Type B pancreatic cell (in vitro differentiated cells): ENCODE data around the gene PRKCE. TPM values are rescaled to one million over a fixed set of nuclear protein-coding genes. Genes with fewer than 3 reads are reported as not detected.

ENCODE experiments used
- DNase-seq: peaks from one replicate; pipeline ENCODE4 v3.0.0; 2021; ENCODE audit warnings: mixed read lengths; ENCODE audit not compliant: unreplicated experiment; ENCODE audit errors: extremely low spot score
- H3K27ac Mint-ChIP-seq: 2 replicates; pipeline ENCODE4 v1.8.0; 2021; ENCODE audit warnings: mild to moderate bottlenecking, mixed read lengths
- H3K27me3 Mint-ChIP-seq: 2 replicates; pipeline ENCODE4 v1.8.0; 2021; ENCODE audit warnings: mixed read lengths
- H3K36me3 Mint-ChIP-seq: 2 replicates; pipeline ENCODE4 v1.8.0; 2021; ENCODE audit warnings: mixed read lengths
- H3K4me1 Mint-ChIP-seq: one replicate; pipeline ENCODE4 v1.8.0; 2021; ENCODE audit warnings: mixed read lengths; ENCODE audit not compliant: unreplicated experiment
- H3K4me3 Mint-ChIP-seq: 2 replicates; pipeline ENCODE4 v1.8.0; 2021; ENCODE audit warnings: mild to moderate bottlenecking, mixed read lengths
- H3K9me3 Mint-ChIP-seq: 2 replicates; pipeline ENCODE4 v1.8.0; 2021; ENCODE audit warnings: mixed read lengths
- CTCF ChIP-seq: fragments of 200-600 bp; sonication (generic); conservative IDR thresholded peaks from 2 replicates; pipeline ENCODE4 v1.5.0; 2021; ENCODE audit warnings: antibody characterized with exemption, mild to moderate bottlenecking
- total RNA-seq: library from RNA; stranded (reverse); gene quantifications from 2 replicates; pipeline ENCODE4 v1.2.1, GENCODE V29; 2021; ENCODE audit warnings: low replicate concordance

PRKCE gene
- total RNA-seq, 1 donor from 2014 or later: 21.2 TPM

- no peak overlapping the region for H3K4me3 Mint-ChIP-seq
- H3K36me3 Mint-ChIP-seq: peaks cover 11% of the 10 kb centered on the region
- H3K27ac Mint-ChIP-seq: no peak overlapping the region
- no peak for TF ChIP-seq CTCF
- H3K4me1 Mint-ChIP-seq: peaks cover 16% of the 10 kb centered on the region
- H3K27me3 Mint-ChIP-seq: peaks cover 8% of the 10 kb centered on the region
- no peaks in the 10 kb centered on the region for H3K9me3 Mint-ChIP-seq
- no peak for DNase-seq
Observed at GRCh38 chr2:45720210-45720609, 68.7 kb downstream of the PRKCE start.

- H3K4me1 Mint-ChIP-seq: peaks cover 17% of the 10 kb centered on the region
- peaks cover 6% of the 10 kb centered on the region for H3K36me3 Mint-ChIP-seq
- no peaks in the 10 kb centered on the region for H3K9me3 Mint-ChIP-seq
- peaks cover 8% of the 10 kb centered on the region for H3K27me3 Mint-ChIP-seq
- no peak overlapping the region for H3K4me3 Mint-ChIP-seq
- DNase-seq: no peak
- H3K27ac Mint-ChIP-seq: peak overlapping the region; percentile 3
- TF ChIP-seq CTCF: no peak
Observed at GRCh38 chr2:45721150-45721549, 69.7 kb downstream of the PRKCE start.

- H3K27me3 Mint-ChIP-seq: peaks cover 8% of the 10 kb centered on the region
- no peaks in the 10 kb centered on the region for H3K9me3 Mint-ChIP-seq
- no peak overlapping the region for H3K27ac Mint-ChIP-seq
- DNase-seq: no peak
- H3K36me3 Mint-ChIP-seq: peaks cover 7% of the 10 kb centered on the region
- no peak overlapping the region for H3K4me3 Mint-ChIP-seq
- H3K4me1 Mint-ChIP-seq: peaks cover 18% of the 10 kb centered on the region
- no peak for TF ChIP-seq CTCF
Observed at GRCh38 chr2:45722477-45722876, 71.0 kb downstream of the PRKCE start.

- peaks cover 5% of the 10 kb centered on the region for H3K36me3 Mint-ChIP-seq
- no peak for TF ChIP-seq CTCF
- H3K4me1 Mint-ChIP-seq: peaks cover 18% of the 10 kb centered on the region
- peaks cover 8% of the 10 kb centered on the region for H3K27me3 Mint-ChIP-seq
- H3K4me3 Mint-ChIP-seq: no peak overlapping the region
- DNase-seq: no peak
- no peaks in the 10 kb centered on the region for H3K9me3 Mint-ChIP-seq
- no peak overlapping the region for H3K27ac Mint-ChIP-seq
Observed at GRCh38 chr2:45723857-45724256, 72.4 kb downstream of the PRKCE start.

GRCh38 chr2:45724335-45724734 is 72.9 kb downstream of the PRKCE start:
- no peak for DNase-seq
- peaks cover 5% of the 10 kb centered on the region for H3K36me3 Mint-ChIP-seq
- H3K27me3 Mint-ChIP-seq: peaks cover 8% of the 10 kb centered on the region
- H3K4me1 Mint-ChIP-seq: peaks cover 18% of the 10 kb centered on the region
- no peaks in the 10 kb centered on the region for H3K9me3 Mint-ChIP-seq
- no peak for TF ChIP-seq CTCF
- H3K27ac Mint-ChIP-seq: no peak overlapping the region
- no peak overlapping the region for H3K4me3 Mint-ChIP-seq

- Mint-ChIP-seq H3K27ac (no peak overlapping the region), H3K36me3 (peaks cover 5% of the 10 kb centered on the region)
Observed at GRCh38 chr2:45725731-45726130, 74.3 kb downstream of the PRKCE start.

More at GRCh38 chr2:45725731-45726130, 74.3 kb downstream of the PRKCE start:
- H3K9me3 Mint-ChIP-seq: peaks cover 5% of the 10 kb centered on the region
- TF ChIP-seq CTCF: no peak
- H3K4me3 Mint-ChIP-seq: no peak overlapping the region
- peaks cover 3% of the 10 kb centered on the region for H3K27me3 Mint-ChIP-seq
- peaks cover 18% of the 10 kb centered on the region for H3K4me1 Mint-ChIP-seq
- DNase-seq: no peak
